Esophagus muscularis mucosa (tissue), 4 donors: ENCODE results near the gene USP32. TPM values are rescaled to one million over a fixed set of nuclear protein-coding genes. Genes with fewer than 3 reads are reported as not detected.
"Not testable (repeated sequence)": the region's sequence is repeated elsewhere in the genome, so short reads cannot be mapped to it uniquely, and the experiment has no call there.

Experiments
- DNase-seq: peaks from one replicate; pipeline ENCODE4 v3.0.0-alpha.2; 2017; ENCODE audit errors: extremely low spot score
- H3K27ac ChIP-seq, 4 donors: fragments of 200-600 bp; sonication (generic); replicated peaks in 1 of 4; 1 replicate in 3 of 4; 2 replicates in 1 of 4; pipeline ENCODE4 v1.5.1; 2016 to 2019; ENCODE audit warnings: mild to moderate bottlenecking in 1 of 4
- H3K27me3 ChIP-seq, 4 donors: fragments of 200-600 bp; sonication (generic); one replicate each; pipeline versions ENCODE4 v1.5.1 to v1.6.0; 2016 to 2019
- H3K36me3 ChIP-seq, 4 donors: fragments of 200-600 bp; sonication (generic); one replicate each; pipeline ENCODE4 v1.5.1; 2016 to 2019
- H3K4me1 ChIP-seq, 4 donors: fragments of 200-600 bp; sonication (generic); one replicate each; pipeline ENCODE4 v1.5.1; 2016 to 2019
- H3K4me3 ChIP-seq, 4 donors: fragments of 200-600 bp; sonication (generic); 1 replicate in 2 of 4; 2 replicates in 2 of 4; pipeline ENCODE4 v1.5.1; 2016 to 2019; ENCODE audit warnings: mild to moderate bottlenecking in 4 of 4, moderate library complexity in 1 of 4
- H3K9me3 ChIP-seq, 4 donors: fragments of 200-600 bp; sonication (generic); 1 replicate in 3 of 4; 2 replicates in 1 of 4; pipeline ENCODE4 v1.5.1; 2016 to 2019
- EP300 ChIP-seq: sonication (generic); formaldehyde crosslinking; IDR thresholded peaks from one replicate; pipeline ENCODE4 v1.6.1; 2017; ENCODE audit warnings: antibody characterized with exemption
- POLR2A ChIP-seq: fragments of 450-650 bp; IDR thresholded peaks from one replicate; pipeline ENCODE4 v1.6.1; 2017; ENCODE audit warnings: antibody characterized with exemption, moderate library complexity, mild to moderate bottlenecking, low read depth
- POLR2AphosphoS5 ChIP-seq, 2 donors: sonication (generic); formaldehyde crosslinking; IDR thresholded peaks; one replicate each; pipeline ENCODE4 v1.6.1; 2017; ENCODE audit warnings: antibody characterized with exemption in 2 of 2
- WGBS: methylation state at CpG from one replicate; pipeline ENCODE4 v1.1.5; 2018; 5-methylcytosine and 5-hydroxymethylcytosine counted together
- intact Hi-C: fragments of 100-400 bp; cut with DNase I; formaldehyde crosslinking; loops from one replicate; pipeline ENCODE4 v1.15.1; 2023
- total RNA-seq, 4 donors: library from RNA; depleted of rRNA; stranded (reverse); fragments of >200 nt; gene quantifications; one replicate each; pipeline versions ENCODE4 v1.1.0 to v1.2.1, GENCODE V29; 2016
- TF ChIP-seq, protein P1 (sequence below), 3 experiments: fragments of 200-600 bp in 2 of 3; fragments of 450-650 bp in 1 of 3; sonication (generic) in 2 of 3; IDR thresholded peaks; one replicate each; pipeline ENCODE4 v1.5.1; 2017 to 2019; ENCODE audit warnings: antibody characterized with exemption in 3 of 3, mild to moderate bottlenecking in 2 of 3, moderate library complexity in 1 of 3

Gene USP32
- total RNA-seq, 4 donors from 2014 or later = 42.3 to 65.8 (median 47.9) TPM

DNA sequence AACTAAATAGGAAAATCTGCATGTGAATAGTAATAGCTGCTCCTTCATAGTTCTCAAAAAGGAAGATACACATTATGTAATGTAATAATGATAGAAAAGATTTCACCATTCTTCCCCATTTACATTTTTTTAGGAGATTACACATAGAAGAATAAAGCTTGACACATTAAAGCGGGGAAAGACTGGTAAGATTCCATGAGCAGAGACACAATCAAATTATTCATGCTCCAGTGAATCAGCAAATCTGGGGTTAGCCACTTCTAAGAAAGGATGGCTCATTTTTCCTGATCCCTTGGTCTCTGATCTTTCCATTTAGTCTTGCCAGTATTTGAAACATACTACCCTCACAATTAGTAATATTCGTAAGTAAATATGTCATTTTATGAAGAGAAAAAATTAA is 160.2 kb downstream of the USP32 start:
- Histone ChIP-seq H3K4me3 (no peak overlapping the region), H3K9me3 (no peaks in the 10 kb centered on the region), H3K36me3 (peaks cover 12 to 35% (median 17%) of the 10 kb centered on the region in 4 donors), H3K27me3 (no peaks in the 10 kb centered on the region), H3K4me1 (no peaks in the 10 kb centered on the region), H3K27ac (no peak overlapping the region)
- TF ChIP-seq EP300 (no peak), POLR2AphosphoS5 (IDR thresholded peaks at IDR 0.05) (no peak), POLR2A (no peak)
- TF ChIP-seq, protein P1, sequence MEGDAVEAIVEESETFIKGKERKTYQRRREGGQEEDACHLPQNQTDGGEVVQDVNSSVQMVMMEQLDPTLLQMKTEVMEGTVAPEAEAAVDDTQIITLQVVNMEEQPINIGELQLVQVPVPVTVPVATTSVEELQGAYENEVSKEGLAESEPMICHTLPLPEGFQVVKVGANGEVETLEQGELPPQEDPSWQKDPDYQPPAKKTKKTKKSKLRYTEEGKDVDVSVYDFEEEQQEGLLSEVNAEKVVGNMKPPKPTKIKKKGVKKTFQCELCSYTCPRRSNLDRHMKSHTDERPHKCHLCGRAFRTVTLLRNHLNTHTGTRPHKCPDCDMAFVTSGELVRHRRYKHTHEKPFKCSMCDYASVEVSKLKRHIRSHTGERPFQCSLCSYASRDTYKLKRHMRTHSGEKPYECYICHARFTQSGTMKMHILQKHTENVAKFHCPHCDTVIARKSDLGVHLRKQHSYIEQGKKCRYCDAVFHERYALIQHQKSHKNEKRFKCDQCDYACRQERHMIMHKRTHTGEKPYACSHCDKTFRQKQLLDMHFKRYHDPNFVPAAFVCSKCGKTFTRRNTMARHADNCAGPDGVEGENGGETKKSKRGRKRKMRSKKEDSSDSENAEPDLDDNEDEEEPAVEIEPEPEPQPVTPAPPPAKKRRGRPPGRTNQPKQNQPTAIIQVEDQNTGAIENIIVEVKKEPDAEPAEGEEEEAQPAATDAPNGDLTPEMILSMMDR (IDR thresholded peaks at IDR 0.05) = no peak
- DNase-seq = no peak
- WGBS = 67% methylated on average over 2 of the region's 2 CpGs
- intact Hi-C loops = loop anchor here (5.0 kb wide), 1 partner anchor 201 kb away; no protein-coding TSS in a partner anchor

DNA sequence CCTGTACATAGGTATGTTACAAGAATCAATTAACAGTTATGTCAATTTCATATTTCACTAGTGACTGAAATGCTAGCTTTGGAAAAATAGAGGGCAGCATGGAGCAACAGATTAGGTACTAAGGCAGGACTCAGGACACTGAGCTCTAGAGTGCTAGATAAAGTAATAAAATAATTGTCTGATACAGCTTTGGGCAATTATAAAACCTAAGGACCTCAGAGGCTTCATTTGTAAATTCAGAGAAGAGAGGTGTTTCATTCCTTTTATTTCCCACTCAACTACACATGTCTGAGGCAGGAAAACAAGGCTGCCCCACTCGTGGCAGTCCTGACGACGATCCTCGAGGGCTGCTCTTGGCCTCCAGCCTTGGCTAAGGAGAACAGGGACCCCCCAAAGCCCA is 160.7 kb downstream of the USP32 start:
- H3K27me3 ChIP-seq = no peaks in the 10 kb centered on the region
- TF ChIP-seq, protein P1 (IDR thresholded peaks at IDR 0.05) = peak in 2 of 3 experiments; percentile 24 to 40
- TF ChIP-seq POLR2AphosphoS5 (IDR thresholded peaks at IDR 0.05) = no peak
- no peak for DNase-seq
- intact Hi-C loops = loop anchor here (5.0 kb wide), 1 partner anchor 201 kb away; no protein-coding TSS in a partner anchor
- H3K4me3 ChIP-seq = no peak overlapping the region
- no peak overlapping the region for H3K27ac ChIP-seq
- no peaks in the 10 kb centered on the region for H3K9me3 ChIP-seq
- WGBS = 75% methylated on average over 4 of the region's 4 CpGs
- H3K36me3 ChIP-seq = peaks cover 12 to 34% (median 17%) of the 10 kb centered on the region in 4 donors
- no peaks in the 10 kb centered on the region for H3K4me1 ChIP-seq

GRCh38 chr17:60230358-60230757 is 161.6 kb downstream of the USP32 start:
- no peaks in the 10 kb centered on the region for H3K4me1 ChIP-seq
- no peaks in the 10 kb centered on the region for H3K9me3 ChIP-seq
- no peaks in the 10 kb centered on the region for H3K27me3 ChIP-seq
- no peak overlapping the region for H3K27ac ChIP-seq
- DNase-seq = no peak
- intact Hi-C loops = loop anchor here (5.0 kb wide), 1 partner anchor 202 kb away; no protein-coding TSS in a partner anchor
- no peak overlapping the region for H3K4me3 ChIP-seq
- peaks cover 13 to 33% (median 18%) of the 10 kb centered on the region in 4 donors for H3K36me3 ChIP-seq
- WGBS = 95% methylated on average over 3 of the region's 3 CpGs
- no peak for TF ChIP-seq POLR2AphosphoS5 (IDR thresholded peaks at IDR 0.05)
- TF ChIP-seq EP300 = no peak
- no peak for TF ChIP-seq POLR2A
- TF ChIP-seq, protein P1 (IDR thresholded peaks at IDR 0.05) = no peak

GRCh38 chr17:60229188-60229802 is 162.6 kb downstream of the USP32 start:
- H3K27ac ChIP-seq = no peak overlapping the region

DNA sequence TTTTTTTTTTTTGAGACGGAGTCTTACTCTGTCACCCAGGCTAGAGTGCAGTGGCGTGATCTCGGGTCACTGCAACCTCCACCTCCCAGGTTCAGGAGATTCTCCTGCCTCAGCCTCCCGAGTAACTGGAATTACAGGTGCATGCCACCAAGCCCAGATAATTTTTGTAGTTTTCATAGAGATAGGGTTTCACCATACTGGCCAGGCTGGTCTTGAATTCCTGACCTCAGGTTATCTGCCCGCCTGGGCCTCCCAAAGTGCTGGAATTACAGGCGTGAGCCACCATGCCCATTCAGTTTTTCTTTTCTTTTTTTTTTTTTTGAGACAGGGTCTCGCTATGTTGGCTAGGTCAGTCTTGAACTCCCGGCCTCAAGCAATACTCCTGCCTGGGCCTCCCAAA is 164.7 kb downstream of the USP32 start:
- DNase-seq, intact Hi-C loops, H3K27ac ChIP-seq, H3K27me3 ChIP-seq, H3K4me3 ChIP-seq, H3K9me3 ChIP-seq, H3K4me1 ChIP-seq: not testable (repeated sequence)
- WGBS = 98% methylated on average over 8 of the region's 8 CpGs
- H3K36me3 ChIP-seq = peaks cover 27 to 42% (median 36%) of the 10 kb centered on the region in 4 donors

More at GRCh38 chr17:60229188-60229802, 162.6 kb downstream of the USP32 start:
- 86% methylated on average over 3 of the region's 3 CpGs for WGBS
- H3K36me3 ChIP-seq = peaks cover 16 to 35% (median 24%) of the 10 kb centered on the region in 4 donors
- intact Hi-C loops = no loop called here
- H3K27me3 ChIP-seq = no peaks in the 10 kb centered on the region
- TF ChIP-seq EP300 (no peak), POLR2A (no peak), POLR2AphosphoS5 (IDR thresholded peaks at IDR 0.05) (no peak)
- TF ChIP-seq, protein P1 (IDR thresholded peaks at IDR 0.05) = no peak
- no peaks in the 10 kb centered on the region for H3K4me1 ChIP-seq
- H3K9me3 ChIP-seq = no peaks in the 10 kb centered on the region
- no peak for DNase-seq
- H3K4me3 ChIP-seq = no peak overlapping the region
